Ascending aorta (tissue), 2 donors: ENCODE results near the gene COQ5. TPM values are rescaled to one million over a fixed set of nuclear protein-coding genes. Genes with fewer than 3 reads are reported as not detected.

Source experiments
- DNase-seq, 2 donors: peaks; one replicate each; pipeline ENCODE4 v3.0.0-alpha.2; 2019; ENCODE audit warnings: low spot score in 2 of 2
- H3K27ac ChIP-seq, 2 donors: fragments of 200-600 bp; sonication (generic); one replicate each; pipeline ENCODE4 v1.5.1; 2016 to 2017; ENCODE audit warnings: mild to moderate bottlenecking in 1 of 2
- H3K27me3 ChIP-seq: fragments of 200-600 bp; sonication (generic); one replicate; pipeline ENCODE4 v1.5.1; 2017
- H3K36me3 ChIP-seq, 2 donors: fragments of 200-600 bp; sonication (generic); one replicate each; pipeline ENCODE4 v1.5.1; 2016
- H3K4me1 ChIP-seq, 2 donors: fragments of 200-600 bp; sonication (generic); one replicate each; pipeline ENCODE4 v1.5.1; 2016 to 2017; ENCODE audit warnings: mild to moderate bottlenecking in 1 of 2
- H3K4me3 ChIP-seq, 2 donors: fragments of 200-600 bp; sonication (generic); one replicate each; pipeline ENCODE4 v1.5.1; 2016 to 2017; ENCODE audit warnings: mild to moderate bottlenecking in 1 of 2
- H3K9me3 ChIP-seq, 2 donors: fragments of 200-600 bp; sonication (generic); one replicate each; pipeline ENCODE4 v1.5.1; 2016
- intact Hi-C: fragments of 100-400 bp; cut with DNase I; formaldehyde crosslinking; loops from one replicate; pipeline ENCODE4 v1.15.1; 2023
- total RNA-seq: library from RNA; depleted of rRNA; stranded (reverse); fragments of >200 nt; gene quantifications from one replicate; pipeline ENCODE4 v1.1.0, GENCODE V29; 2016
- TF ChIP-seq, protein P1 (sequence below), 3 experiments: fragments of 200-600 bp in 2 of 3; fragments of 450-650 bp in 1 of 3; sonication (generic) in 2 of 3; IDR thresholded peaks; one replicate each; pipeline ENCODE4 v1.5.1; 2016 to 2019; ENCODE audit warnings: antibody characterized with exemption in 3 of 3, mild to moderate bottlenecking in 1 of 3, moderate library complexity in 1 of 3

The COQ5 gene, protein sequence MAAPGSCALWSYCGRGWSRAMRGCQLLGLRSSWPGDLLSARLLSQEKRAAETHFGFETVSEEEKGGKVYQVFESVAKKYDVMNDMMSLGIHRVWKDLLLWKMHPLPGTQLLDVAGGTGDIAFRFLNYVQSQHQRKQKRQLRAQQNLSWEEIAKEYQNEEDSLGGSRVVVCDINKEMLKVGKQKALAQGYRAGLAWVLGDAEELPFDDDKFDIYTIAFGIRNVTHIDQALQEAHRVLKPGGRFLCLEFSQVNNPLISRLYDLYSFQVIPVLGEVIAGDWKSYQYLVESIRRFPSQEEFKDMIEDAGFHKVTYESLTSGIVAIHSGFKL
- 5.9 TPM for total RNA-seq

DNA sequence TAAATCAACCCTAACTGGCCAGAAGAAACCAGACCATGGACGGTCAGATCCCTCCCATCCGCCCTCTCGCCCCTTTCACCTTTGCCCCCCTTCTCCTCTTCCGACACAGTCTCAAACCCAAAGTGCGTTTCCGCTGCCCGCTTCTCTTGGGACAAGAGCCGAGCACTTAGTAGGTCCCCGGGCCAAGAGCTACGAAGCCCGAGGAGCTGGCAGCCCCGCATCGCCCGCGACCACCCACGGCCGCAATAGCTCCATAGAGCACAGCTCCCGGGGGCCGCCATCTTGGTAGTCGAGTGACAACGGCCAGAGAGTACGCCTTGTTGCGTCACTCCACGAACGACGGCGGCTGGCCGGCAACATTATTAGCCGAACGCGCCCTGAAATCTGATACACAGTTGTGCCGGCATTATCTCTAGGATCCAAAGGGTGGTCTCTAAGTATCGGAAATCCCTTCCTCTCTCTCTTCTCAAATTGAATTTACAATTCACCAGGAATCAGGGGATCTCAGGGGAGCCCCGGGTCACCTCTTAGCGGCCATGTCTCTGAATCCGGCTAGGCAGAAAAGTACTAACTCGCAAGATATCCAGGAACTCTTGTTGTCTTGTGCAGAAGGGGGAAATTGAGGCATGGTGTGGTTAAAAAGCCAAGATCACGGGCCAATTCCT, at the start of gene COQ5:
Gene COQ5, minus strand, starts transcription at position 298 of the 665 bp plus-strand sequence. Its CDS starts 17 bp downstream, at position 281.
- Histone ChIP-seq H3K27ac (peak within 1 kb of the TSS; percentile 87 to 93), H3K27me3 (no peaks in the 10 kb centered on the region), H3K9me3 (no peaks in the 10 kb centered on the region), H3K4me3 (peak within 1 kb of the TSS; percentile 78 to 93), H3K36me3 (no peaks in the 10 kb centered on the region), H3K4me1 (peaks cover 0 to 8% of the 10 kb centered on the region in 2 donors)
- intact Hi-C loops = loop anchor here (1.0 kb wide), 1 partner anchor 33 kb away; the partner anchor contains the start of gene DYNLL1
- DNase-seq = peak; percentile 48 to 94
- TF ChIP-seq, protein P1, sequence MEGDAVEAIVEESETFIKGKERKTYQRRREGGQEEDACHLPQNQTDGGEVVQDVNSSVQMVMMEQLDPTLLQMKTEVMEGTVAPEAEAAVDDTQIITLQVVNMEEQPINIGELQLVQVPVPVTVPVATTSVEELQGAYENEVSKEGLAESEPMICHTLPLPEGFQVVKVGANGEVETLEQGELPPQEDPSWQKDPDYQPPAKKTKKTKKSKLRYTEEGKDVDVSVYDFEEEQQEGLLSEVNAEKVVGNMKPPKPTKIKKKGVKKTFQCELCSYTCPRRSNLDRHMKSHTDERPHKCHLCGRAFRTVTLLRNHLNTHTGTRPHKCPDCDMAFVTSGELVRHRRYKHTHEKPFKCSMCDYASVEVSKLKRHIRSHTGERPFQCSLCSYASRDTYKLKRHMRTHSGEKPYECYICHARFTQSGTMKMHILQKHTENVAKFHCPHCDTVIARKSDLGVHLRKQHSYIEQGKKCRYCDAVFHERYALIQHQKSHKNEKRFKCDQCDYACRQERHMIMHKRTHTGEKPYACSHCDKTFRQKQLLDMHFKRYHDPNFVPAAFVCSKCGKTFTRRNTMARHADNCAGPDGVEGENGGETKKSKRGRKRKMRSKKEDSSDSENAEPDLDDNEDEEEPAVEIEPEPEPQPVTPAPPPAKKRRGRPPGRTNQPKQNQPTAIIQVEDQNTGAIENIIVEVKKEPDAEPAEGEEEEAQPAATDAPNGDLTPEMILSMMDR (IDR thresholded peaks at IDR 0.05) = no peak

GRCh38 chr12:120574106-120574505, 45.1 kb upstream of the COQ5 start:
- TF ChIP-seq, protein P1 (IDR thresholded peaks at IDR 0.05) = no peak
- no peaks in the 10 kb centered on the region for H3K27me3 ChIP-seq
- no peak overlapping the region for H3K4me3 ChIP-seq
- H3K4me1 ChIP-seq = no peaks in the 10 kb centered on the region
- intact Hi-C loops = no loop called here
- no peak for DNase-seq
- no peaks in the 10 kb centered on the region for H3K9me3 ChIP-seq
- no peak overlapping the region for H3K27ac ChIP-seq
- peaks cover 85 to 99% of the 10 kb centered on the region in 2 donors for H3K36me3 ChIP-seq

DNA sequence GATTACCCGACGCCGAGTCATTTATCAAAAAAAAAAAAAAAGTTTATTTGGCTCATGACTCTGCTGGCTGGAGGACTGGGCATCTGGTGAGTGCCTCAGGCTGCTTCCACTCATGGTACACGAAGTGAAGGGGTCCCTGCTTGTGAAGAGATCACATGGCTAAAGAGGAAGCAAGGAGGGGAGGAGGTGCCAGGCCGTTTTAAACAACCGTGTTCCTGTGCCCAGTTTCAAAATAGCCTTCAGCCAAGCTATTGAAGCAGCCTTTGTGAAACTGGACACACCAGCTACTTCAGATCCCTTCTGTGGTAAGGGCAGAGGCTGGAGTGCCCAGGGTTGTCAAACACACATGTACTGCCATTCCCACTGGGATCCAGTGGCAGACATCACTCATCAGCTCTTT, 44.6 kb upstream of the COQ5 start:
- TF ChIP-seq, protein P1 (IDR thresholded peaks at IDR 0.05) = no peak
- Histone ChIP-seq H3K4me1 (no peaks in the 10 kb centered on the region), H3K27me3 (no peaks in the 10 kb centered on the region), H3K27ac (no peak overlapping the region), H3K9me3 (no peaks in the 10 kb centered on the region), H3K36me3 (peaks cover 85 to 100% of the 10 kb centered on the region in 2 donors), H3K4me3 (no peak overlapping the region)
- no peak for DNase-seq
- intact Hi-C loops = no loop called here

GRCh38 chr12:120571299-120571698, 42.3 kb upstream of the COQ5 start:
- Histone ChIP-seq H3K4me1 (no peaks in the 10 kb centered on the region), H3K9me3 (no peaks in the 10 kb centered on the region), H3K36me3 (peaks cover 86 to 100% of the 10 kb centered on the region in 2 donors), H3K4me3 (no peak overlapping the region), H3K27ac (no peak overlapping the region), H3K27me3 (no peaks in the 10 kb centered on the region)
- intact Hi-C loops = no loop called here
- TF ChIP-seq, protein P1 (IDR thresholded peaks at IDR 0.05) = no peak
- DNase-seq = no peak

- intact Hi-C loops = no loop called here
- H3K4me3 ChIP-seq = no peak overlapping the region
- H3K27ac ChIP-seq = no peak overlapping the region
- DNase-seq = peak in 1 of 2 donors; percentile 57
- TF ChIP-seq, protein P1 (IDR thresholded peaks at IDR 0.05) = no peak
- H3K36me3 ChIP-seq = peaks cover 92 to 94% of the 10 kb centered on the region in 2 donors
- H3K27me3 ChIP-seq = no peaks in the 10 kb centered on the region
- H3K4me1 ChIP-seq = no peaks in the 10 kb centered on the region
- H3K9me3 ChIP-seq = no peaks in the 10 kb centered on the region
Observed at GRCh38 chr12:120563495-120563894, 34.5 kb upstream of the COQ5 start.
